Measurements from ENCODE around the gene UBE2F.

GRCh38 chr2:237951878-237952277, 14.9 kb upstream of the UBE2F start:
- no peak for TF ChIP-seq ZBED1 (IDR thresholded peaks at IDR 0.05)
- no peak for TF ChIP-seq ETV5 (CRISPR knock-in tag; IDR thresholded peaks at IDR 0.05; ENCODE audit: low read depth)
- no peak for TF ChIP-seq ZBTB33 (CRISPR knock-in tag; IDR thresholded peaks at IDR 0.05)
- TF ChIP-seq GABPA (tag; conservative IDR thresholded peaks at IDR 0.05; ENCODE audit: low read depth): no peak
- TF ChIP-seq EP300 (IDR thresholded peaks at IDR 0.05; ENCODE audit: low read length): no peak
- no peak for TF ChIP-seq IRF1 (CRISPR knock-in tag; IDR thresholded peaks at IDR 0.05; ENCODE audit: borderline replicate concordance)
- no peak for TF ChIP-seq ZNF655 (CRISPR knock-in tag; IDR thresholded peaks at IDR 0.05)
- no peak for TF ChIP-seq USF2 (CRISPR knock-in tag; IDR thresholded peaks at IDR 0.05)
- TF ChIP-seq RBM34 (IDR thresholded peaks at IDR 0.05; ENCODE audit: borderline replicate concordance, insufficient read depth, low read length): no peak

Measured in K562 (cell line).